Body of pancreas (tissue), 4 donors: ENCODE results near the gene PGGT1B. TPM values are rescaled to one million over a fixed set of nuclear protein-coding genes. Genes with fewer than 3 reads are reported as not detected.

Experiments
- ATAC-seq: fragments of 150-250 bp; one replicate; pipeline ENCODE4 v1.9.1; 2016
- DNase-seq, 4 donors: peaks; one replicate each; pipeline ENCODE4 v3.0.0-alpha.2; 2019
- H3K27ac ChIP-seq, 4 donors: fragments of 200-600 bp; sonication (generic); 1 replicate in 3 of 4; 2 replicates in 1 of 4; pipeline versions ENCODE4 v1.5.1 to v1.6.1; 2016 to 2019; ENCODE audit warnings: mild to moderate bottlenecking in 1 of 4, mixed read lengths in 1 of 4, moderate library complexity in 1 of 4
- H3K27me3 ChIP-seq, 2 donors: fragments of 200-600 bp; sonication (generic); one replicate each; pipeline ENCODE4 v1.6.0; 2016; ENCODE audit warnings: mild to moderate bottlenecking in 1 of 2
- H3K36me3 ChIP-seq, 2 donors: fragments of 200-600 bp; sonication (generic); replicated peaks in 1 of 2; 2 replicates each; pipeline ENCODE4 v1.5.1; 2016; ENCODE audit warnings: low read depth in 2 of 2; ENCODE audit not compliant: insufficient read depth in 1 of 2
- H3K4me1 ChIP-seq: fragments of 200-600 bp; sonication (generic); one replicate; pipeline ENCODE4 v1.6.0; 2016
- H3K4me3 ChIP-seq, 2 donors: fragments of 200-600 bp; sonication (generic); 1 replicate in 1 of 2; 2 replicates in 1 of 2; pipeline ENCODE4 v1.5.1; 2016 to 2019
- H3K9me3 ChIP-seq, 3 donors: fragments of 200-600 bp; sonication (generic); 1 replicate in 2 of 3; 2 replicates in 1 of 3; pipeline ENCODE4 v1.5.1; 2016
- POLR2A ChIP-seq, 3 donors: fragments of 450-650 bp; IDR thresholded peaks; one replicate each; pipeline ENCODE4 v1.6.1; 2016; ENCODE audit warnings: antibody characterized with exemption in 3 of 3, mild to moderate bottlenecking in 2 of 3
- WGBS, 2 donors: methylation state at CpG; one replicate each; pipeline ENCODE4 v1.1.5; 2017; 5-methylcytosine and 5-hydroxymethylcytosine counted together
- intact Hi-C: fragments of 100-400 bp; cut with DNase I; formaldehyde crosslinking; loops from one replicate; pipeline ENCODE4 v1.15.1; 2023
- total RNA-seq, 2 donors: library from RNA; depleted of rRNA; stranded (reverse); fragments of >200 nt; gene quantifications; one replicate each; pipeline ENCODE4 v1.1.0, GENCODE V29; 2016
- TF ChIP-seq, protein P1 (sequence below), 7 experiments: fragments of 450-650 bp in 4 of 7; fragments of 200-600 bp in 3 of 7; sonication (generic) in 3 of 7; IDR thresholded peaks; one replicate each; pipeline ENCODE4 v1.5.1; 2016 to 2019; ENCODE audit warnings: antibody characterized with exemption in 7 of 7

The PGGT1B gene
- total RNA-seq, 2 donors from 2014 or later, result 5.6 to 10.9 TPM

DNA sequence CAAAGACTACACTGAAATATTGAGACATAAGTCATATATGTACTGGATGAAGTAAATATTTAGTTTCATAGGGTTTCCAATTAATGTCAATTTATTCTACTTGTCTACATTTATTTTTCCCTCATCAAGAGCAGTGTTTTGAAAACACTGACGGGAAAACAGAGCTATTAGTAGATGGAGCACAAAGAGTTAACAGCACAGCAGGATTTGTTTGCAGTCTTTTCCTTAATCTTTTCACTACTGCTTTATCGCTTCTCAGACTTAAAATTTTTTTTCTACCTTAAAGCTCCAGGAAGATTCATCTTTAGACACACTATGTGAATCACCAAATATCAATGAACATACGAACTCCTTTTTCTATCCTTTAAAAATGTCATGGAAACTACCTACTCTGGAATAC, 25.6 kb downstream of the PGGT1B start:
- DNase-seq (no peak), ATAC-seq (no peak)
- intact Hi-C loops, result no loop called here
- Histone ChIP-seq H3K27ac (no peak overlapping the region), H3K4me3 (no peak overlapping the region), H3K27me3 (no peaks in the 10 kb centered on the region), H3K4me1 (peaks cover 13% of the 10 kb centered on the region), H3K9me3 (no peaks in the 10 kb centered on the region), H3K36me3 (peaks cover 0 to 4% of the 10 kb centered on the region in 2 donors)
- WGBS, 2 donors, result 39 to 40% methylated on average over 3 of the region's 3 CpGs
- TF ChIP-seq, protein P1, sequence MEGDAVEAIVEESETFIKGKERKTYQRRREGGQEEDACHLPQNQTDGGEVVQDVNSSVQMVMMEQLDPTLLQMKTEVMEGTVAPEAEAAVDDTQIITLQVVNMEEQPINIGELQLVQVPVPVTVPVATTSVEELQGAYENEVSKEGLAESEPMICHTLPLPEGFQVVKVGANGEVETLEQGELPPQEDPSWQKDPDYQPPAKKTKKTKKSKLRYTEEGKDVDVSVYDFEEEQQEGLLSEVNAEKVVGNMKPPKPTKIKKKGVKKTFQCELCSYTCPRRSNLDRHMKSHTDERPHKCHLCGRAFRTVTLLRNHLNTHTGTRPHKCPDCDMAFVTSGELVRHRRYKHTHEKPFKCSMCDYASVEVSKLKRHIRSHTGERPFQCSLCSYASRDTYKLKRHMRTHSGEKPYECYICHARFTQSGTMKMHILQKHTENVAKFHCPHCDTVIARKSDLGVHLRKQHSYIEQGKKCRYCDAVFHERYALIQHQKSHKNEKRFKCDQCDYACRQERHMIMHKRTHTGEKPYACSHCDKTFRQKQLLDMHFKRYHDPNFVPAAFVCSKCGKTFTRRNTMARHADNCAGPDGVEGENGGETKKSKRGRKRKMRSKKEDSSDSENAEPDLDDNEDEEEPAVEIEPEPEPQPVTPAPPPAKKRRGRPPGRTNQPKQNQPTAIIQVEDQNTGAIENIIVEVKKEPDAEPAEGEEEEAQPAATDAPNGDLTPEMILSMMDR (IDR thresholded peaks at IDR 0.05), result no peak
- TF ChIP-seq POLR2A (IDR thresholded peaks at IDR 0.05), result no peak

GRCh38 chr5:115236599-115236998, 26.1 kb downstream of the PGGT1B start:
- 44 to 50% methylated on average over 2 of the region's 2 CpGs for WGBS, 2 donors
- Histone ChIP-seq H3K36me3 (peaks cover 0 to 4% of the 10 kb centered on the region in 2 donors), H3K9me3 (no peaks in the 10 kb centered on the region), H3K4me3 (no peak overlapping the region), H3K27me3 (no peaks in the 10 kb centered on the region), H3K4me1 (peaks cover 8% of the 10 kb centered on the region), H3K27ac (no peak overlapping the region)
- intact Hi-C loops, result no loop called here
- TF ChIP-seq, protein P1 (IDR thresholded peaks at IDR 0.05), result no peak
- TF ChIP-seq POLR2A (IDR thresholded peaks at IDR 0.05), result no peak
- no peak for DNase-seq
- no peak for ATAC-seq

GRCh38 chr5:115231598-115231997, 31.1 kb downstream of the PGGT1B start:
- H3K36me3 ChIP-seq, result no peaks in the 10 kb centered on the region
- no peak for ATAC-seq

GRCh38 chr5:115229606-115230005, 33.1 kb downstream of the PGGT1B start:
- intact Hi-C loops, result no loop called here
- ATAC-seq, result no peak

More at GRCh38 chr5:115231598-115231997, 31.1 kb downstream of the PGGT1B start:
- WGBS, 2 donors, result 87 to 88% methylated on average over 4 of the region's 4 CpGs
- DNase-seq, result no peak
- no peak for TF ChIP-seq POLR2A (IDR thresholded peaks at IDR 0.05)
- TF ChIP-seq, protein P1 (IDR thresholded peaks at IDR 0.05), result no peak
- H3K4me1 ChIP-seq, result no peaks in the 10 kb centered on the region
- no peaks in the 10 kb centered on the region for H3K27me3 ChIP-seq
- H3K4me3 ChIP-seq, result no peak overlapping the region
- intact Hi-C loops, result no loop called here
- H3K9me3 ChIP-seq, result no peaks in the 10 kb centered on the region
- no peak overlapping the region for H3K27ac ChIP-seq

GRCh38 chr5:115227281-115227680, 35.4 kb downstream of the PGGT1B start:
- WGBS, 2 donors, result 100% methylated on average over 1 of the region's 1 CpG
- intact Hi-C loops, result no loop called here
- no peaks in the 10 kb centered on the region for H3K9me3 ChIP-seq

More at GRCh38 chr5:115229606-115230005, 33.1 kb downstream of the PGGT1B start:
- H3K36me3 ChIP-seq, result no peaks in the 10 kb centered on the region
- H3K9me3 ChIP-seq, result no peaks in the 10 kb centered on the region
- H3K27ac ChIP-seq, result no peak overlapping the region
- 92 to 96% methylated on average over 1 of the region's 1 CpG for WGBS, 2 donors
- no peaks in the 10 kb centered on the region for H3K4me1 ChIP-seq
- H3K4me3 ChIP-seq, result no peak overlapping the region
- no peaks in the 10 kb centered on the region for H3K27me3 ChIP-seq
- TF ChIP-seq, protein P1 (IDR thresholded peaks at IDR 0.05), result no peak
- TF ChIP-seq POLR2A (IDR thresholded peaks at IDR 0.05), result no peak
- no peak for DNase-seq

More at GRCh38 chr5:115227281-115227680, 35.4 kb downstream of the PGGT1B start:
- ATAC-seq, result no peak
- Histone ChIP-seq H3K4me1 (no peaks in the 10 kb centered on the region), H3K27me3 (no peaks in the 10 kb centered on the region), H3K27ac (no peak overlapping the region), H3K4me3 (no peak overlapping the region), H3K36me3 (peaks cover 0 to 2% of the 10 kb centered on the region in 2 donors)
- no peak for DNase-seq
- TF ChIP-seq POLR2A (IDR thresholded peaks at IDR 0.05), result no peak
- TF ChIP-seq, protein P1 (IDR thresholded peaks at IDR 0.05), result no peak
